GM12878 (cell line): Measurements from ENCODE around the gene BMP7.

Experiments
- ATF3 ChIP-seq: IDR thresholded peaks from 2 replicates; pipeline ENCODE4 v1.6.1; 2011; ENCODE audit warnings: low read depth, mild to moderate bottlenecking, low read length, moderate library complexity, borderline replicate concordance; ENCODE audit errors: extremely low read depth
- CTCF ChIP-seq, 3 experiments: IDR thresholded peaks in 2 of 3; conservative IDR thresholded peaks in 1 of 3; 2 replicates each; pipeline ENCODE4 v1.5.1; 2011; ENCODE audit warnings: low read depth in 3 of 3, low read length in 3 of 3, mild to moderate bottlenecking in 3 of 3, control low read depth in 2 of 3, moderate library complexity in 2 of 3, inconsistent platforms in 1 of 3, mixed read lengths in 1 of 3; ENCODE audit not compliant: control insufficient read depth in 2 of 3, insufficient read depth in 1 of 3; ENCODE audit errors: extremely low read depth in 1 of 3
- POLR2AphosphoS2 ChIP-seq: IDR thresholded peaks from 2 replicates; pipeline ENCODE4 v1.6.1; 2011; ENCODE audit warnings: low read depth, mild to moderate bottlenecking, low read length, improper control_type of control experiment, moderate library complexity
- USF2 ChIP-seq: IDR thresholded peaks from 2 replicates; pipeline ENCODE4 v1.6.1; 2011; ENCODE audit warnings: low read depth, low read length, improper control_type of control experiment, borderline replicate concordance
- ZBED1 ChIP-seq: IDR thresholded peaks from 2 replicates; pipeline ENCODE4 v1.6.1; 2016; ENCODE audit warnings: borderline replicate concordance
- TF ChIP-seq, protein P1 (sequence below): IDR thresholded peaks from 2 replicates; pipeline ENCODE4 v1.6.1; 2011; ENCODE audit warnings: borderline replicate concordance, low read depth, mild to moderate bottlenecking, moderate library complexity, low read length; ENCODE audit not compliant: insufficient read depth, poor library complexity, severe bottlenecking

GRCh38 chr20:57308451-57309271 is 42.2 kb upstream of the BMP7 start:
- TF ChIP-seq CTCF (IDR thresholded peaks at IDR 0.05 in 2 of 3, conservative IDR thresholded peaks at IDR 0.05 in 1 of 3; ENCODE audit: control insufficient read depth in 2 of 3, extremely low read depth in 1 of 3, insufficient read depth in 1 of 3, low read depth in 3 of 3, low read length in 3 of 3) (no peak), ZBED1 (no peak), ATF3 (no peak), POLR2AphosphoS2 (no peak), USF2 (no peak)
- TF ChIP-seq, protein P1, sequence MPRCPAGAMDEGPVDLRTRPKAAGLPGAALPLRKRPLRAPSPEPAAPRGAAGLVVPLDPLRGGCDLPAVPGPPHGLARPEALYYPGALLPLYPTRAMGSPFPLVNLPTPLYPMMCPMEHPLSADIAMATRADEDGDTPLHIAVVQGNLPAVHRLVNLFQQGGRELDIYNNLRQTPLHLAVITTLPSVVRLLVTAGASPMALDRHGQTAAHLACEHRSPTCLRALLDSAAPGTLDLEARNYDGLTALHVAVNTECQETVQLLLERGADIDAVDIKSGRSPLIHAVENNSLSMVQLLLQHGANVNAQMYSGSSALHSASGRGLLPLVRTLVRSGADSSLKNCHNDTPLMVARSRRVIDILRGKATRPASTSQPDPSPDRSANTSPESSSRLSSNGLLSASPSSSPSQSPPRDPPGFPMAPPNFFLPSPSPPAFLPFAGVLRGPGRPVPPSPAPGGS: no peak
